ENCODE data around the gene RASA4B.
"Not testable (repeated sequence)": the region's sequence is repeated elsewhere in the genome, so short reads cannot be mapped to it uniquely, and the experiment has no call there.

DNA sequence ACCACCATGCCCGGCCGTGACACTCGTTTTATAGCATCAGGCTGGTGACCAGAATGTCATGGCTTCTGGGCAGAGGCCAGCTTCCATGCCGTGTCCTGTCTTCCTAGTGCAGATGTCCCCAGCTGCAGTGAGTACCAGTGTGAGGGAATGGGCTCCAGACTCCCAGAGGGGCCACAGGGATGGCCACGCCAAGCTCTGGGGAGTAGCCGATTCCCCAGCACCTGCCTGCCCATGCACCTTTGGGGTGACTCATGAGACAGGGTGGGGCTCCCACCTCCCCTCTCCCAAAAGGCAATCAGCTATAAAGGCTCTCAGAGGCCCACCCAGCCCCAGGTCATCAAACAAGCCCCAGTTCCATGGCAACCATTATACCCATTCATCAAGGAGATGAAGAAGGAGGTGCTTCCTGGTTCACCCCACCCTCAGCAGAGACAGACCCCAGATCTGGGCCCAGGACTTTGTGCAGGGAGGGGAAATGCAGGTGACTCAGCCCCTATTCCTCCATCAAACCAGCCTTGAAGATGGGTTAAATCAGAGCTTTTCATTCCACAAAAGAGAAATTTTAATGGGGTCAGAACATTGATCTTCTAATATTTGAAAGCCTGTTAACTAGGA lies 33.3 kb upstream of the RASA4B start, which contains the start of gene SPDYE2:
- TF ChIP-seq, protein P1, sequence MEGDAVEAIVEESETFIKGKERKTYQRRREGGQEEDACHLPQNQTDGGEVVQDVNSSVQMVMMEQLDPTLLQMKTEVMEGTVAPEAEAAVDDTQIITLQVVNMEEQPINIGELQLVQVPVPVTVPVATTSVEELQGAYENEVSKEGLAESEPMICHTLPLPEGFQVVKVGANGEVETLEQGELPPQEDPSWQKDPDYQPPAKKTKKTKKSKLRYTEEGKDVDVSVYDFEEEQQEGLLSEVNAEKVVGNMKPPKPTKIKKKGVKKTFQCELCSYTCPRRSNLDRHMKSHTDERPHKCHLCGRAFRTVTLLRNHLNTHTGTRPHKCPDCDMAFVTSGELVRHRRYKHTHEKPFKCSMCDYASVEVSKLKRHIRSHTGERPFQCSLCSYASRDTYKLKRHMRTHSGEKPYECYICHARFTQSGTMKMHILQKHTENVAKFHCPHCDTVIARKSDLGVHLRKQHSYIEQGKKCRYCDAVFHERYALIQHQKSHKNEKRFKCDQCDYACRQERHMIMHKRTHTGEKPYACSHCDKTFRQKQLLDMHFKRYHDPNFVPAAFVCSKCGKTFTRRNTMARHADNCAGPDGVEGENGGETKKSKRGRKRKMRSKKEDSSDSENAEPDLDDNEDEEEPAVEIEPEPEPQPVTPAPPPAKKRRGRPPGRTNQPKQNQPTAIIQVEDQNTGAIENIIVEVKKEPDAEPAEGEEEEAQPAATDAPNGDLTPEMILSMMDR (IDR thresholded peaks at IDR 0.05; ENCODE audit: poor library complexity) = not testable (repeated sequence)
- TF ChIP-seq EZH2 (IDR thresholded peaks at IDR 0.05; ENCODE audit: borderline replicate concordance) = not testable (repeated sequence)
